ENCODE data around the gene GXYLT2. TPM values are rescaled to one million over a fixed set of nuclear protein-coding genes. Genes with fewer than 3 reads are reported as not detected.

The GXYLT2 gene
- total and polyA plus RNA-seq, 2 of the 13 experiments (the other 11 are each of a cell fraction or from before 2014, with no cell fraction given), result 4.3 to 6.9 TPM

DNA sequence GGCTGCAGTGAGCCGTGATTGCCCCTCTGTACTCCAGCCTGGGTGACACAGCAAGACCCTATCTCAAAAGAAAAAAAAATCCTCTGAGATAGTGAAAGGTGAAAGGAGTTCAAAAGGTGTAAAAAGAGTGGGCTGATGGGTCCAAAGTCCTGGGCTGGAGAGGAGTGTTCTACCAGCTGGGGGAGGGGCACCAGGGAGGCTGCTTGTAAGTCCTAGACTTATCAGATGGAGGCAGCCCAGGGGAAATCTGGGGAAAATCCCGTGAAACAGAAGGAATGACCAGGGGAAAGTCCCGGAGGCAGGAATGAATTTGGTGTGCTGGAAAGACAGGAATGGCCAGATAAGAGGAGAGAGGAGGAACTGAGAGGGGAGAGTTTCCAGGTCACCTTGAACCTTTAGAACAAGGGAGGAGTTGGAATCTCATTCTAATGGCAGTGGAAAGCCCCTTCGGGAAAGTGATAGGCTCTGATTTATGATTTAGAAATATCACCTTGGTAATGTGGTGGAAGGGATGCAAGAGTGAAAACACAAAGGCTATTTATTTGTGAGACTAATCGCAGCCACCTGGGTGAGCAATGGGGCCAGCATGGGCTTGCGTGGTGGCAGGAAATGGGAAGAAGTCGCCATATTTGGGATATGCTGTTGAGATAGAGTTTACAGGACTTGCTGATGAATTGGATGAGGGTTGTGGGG lies 85.3 kb downstream of the GXYLT2 start (continued):
- TF ChIP-seq, protein P1, sequence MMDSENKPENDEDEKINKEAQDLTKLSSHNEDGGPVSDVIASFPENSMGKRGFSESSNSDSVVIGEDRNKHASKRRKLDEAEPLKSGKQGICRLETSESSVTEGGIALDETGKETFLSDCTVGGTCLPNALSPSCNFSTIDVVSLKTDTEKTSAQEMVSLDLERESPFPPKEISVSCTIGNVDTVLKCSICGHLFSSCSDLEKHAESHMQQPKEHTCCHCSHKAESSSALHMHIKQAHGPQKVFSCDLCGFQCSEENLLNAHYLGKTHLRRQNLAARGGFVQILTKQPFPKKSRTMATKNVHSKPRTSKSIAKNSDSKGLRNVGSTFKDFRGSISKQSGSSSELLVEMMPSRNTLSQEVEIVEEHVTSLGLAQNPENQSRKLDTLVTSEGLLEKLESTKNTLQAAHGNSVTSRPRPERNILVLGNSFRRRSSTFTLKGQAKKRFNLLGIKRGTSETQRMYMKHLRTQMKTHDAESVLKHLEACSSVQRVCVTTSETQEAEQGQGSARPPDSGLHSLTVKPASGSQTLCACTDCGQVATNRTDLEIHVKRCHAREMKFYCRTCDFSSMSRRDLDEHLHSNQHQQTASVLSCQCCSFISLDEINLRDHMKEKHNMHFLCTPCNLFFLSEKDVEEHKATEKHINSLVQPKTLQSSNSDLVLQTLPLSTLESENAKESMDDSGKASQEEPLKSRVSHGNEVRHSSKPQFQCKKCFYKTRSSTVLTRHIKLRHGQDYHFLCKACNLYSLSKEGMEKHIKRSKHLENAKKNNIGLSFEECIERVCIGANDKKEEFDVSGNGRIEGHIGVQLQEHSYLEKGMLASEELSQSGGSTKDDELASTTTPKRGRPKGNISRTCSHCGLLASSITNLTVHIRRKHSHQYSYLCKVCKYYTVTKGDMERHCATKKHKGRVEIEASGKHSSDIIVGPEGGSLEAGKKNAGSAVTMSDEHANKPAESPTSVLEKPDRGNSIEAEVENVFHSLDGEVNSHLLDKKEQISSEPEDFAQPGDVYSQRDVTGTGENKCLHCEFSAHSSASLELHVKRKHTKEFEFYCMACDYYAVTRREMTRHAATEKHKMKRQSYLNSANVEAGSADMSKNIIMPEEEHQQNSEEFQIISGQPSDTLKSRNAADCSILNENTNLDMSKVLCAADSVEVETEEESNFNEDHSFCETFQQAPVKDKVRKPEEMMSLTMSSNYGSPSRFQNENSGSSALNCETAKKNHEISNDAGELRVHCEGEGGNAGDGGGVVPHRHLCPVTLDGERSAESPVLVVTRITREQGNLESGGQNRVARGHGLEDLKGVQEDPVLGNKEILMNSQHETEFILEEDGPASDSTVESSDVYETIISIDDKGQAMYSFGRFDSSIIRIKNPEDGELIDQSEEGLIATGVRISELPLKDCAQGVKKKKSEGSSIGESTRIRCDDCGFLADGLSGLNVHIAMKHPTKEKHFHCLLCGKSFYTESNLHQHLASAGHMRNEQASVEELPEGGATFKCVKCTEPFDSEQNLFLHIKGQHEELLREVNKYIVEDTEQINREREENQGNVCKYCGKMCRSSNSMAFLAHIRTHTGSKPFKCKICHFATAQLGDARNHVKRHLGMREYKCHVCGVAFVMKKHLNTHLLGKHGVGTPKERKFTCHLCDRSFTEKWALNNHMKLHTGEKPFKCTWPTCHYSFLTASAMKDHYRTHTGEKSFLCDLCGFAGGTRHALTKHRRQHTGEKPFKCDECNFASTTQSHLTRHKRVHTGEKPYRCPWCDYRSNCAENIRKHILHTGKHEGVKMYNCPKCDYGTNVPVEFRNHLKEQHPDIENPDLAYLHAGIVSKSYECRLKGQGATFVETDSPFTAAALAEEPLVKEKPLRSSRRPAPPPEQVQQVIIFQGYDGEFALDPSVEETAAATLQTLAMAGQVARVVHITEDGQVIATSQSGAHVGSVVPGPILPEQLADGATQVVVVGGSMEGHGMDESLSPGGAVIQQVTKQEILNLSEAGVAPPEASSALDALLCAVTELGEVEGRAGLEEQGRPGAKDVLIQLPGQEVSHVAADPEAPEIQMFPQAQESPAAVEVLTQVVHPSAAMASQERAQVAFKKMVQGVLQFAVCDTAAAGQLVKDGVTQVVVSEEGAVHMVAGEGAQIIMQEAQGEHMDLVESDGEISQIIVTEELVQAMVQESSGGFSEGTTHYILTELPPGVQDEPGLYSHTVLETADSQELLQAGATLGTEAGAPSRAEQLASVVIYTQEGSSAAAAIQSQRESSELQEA (CRISPR knock-in tag; IDR thresholded peaks at IDR 0.05; ENCODE audit: not compliant biosample characterization), result no peak
- TF ChIP-seq MIER3 (CRISPR knock-in tag; IDR thresholded peaks at IDR 0.05; ENCODE audit: borderline replicate concordance), result no peak
- no peak for TF ChIP-seq JUNB (CRISPR knock-in tag; IDR thresholded peaks at IDR 0.05; ENCODE audit: borderline replicate concordance)
- TF ChIP-seq HIVEP1 (CRISPR knock-in tag; IDR thresholded peaks at IDR 0.05), result peak; percentile 62; the same call in 1 of the 2 replicates
- no peak for TF ChIP-seq PREB (CRISPR knock-in tag; IDR thresholded peaks at IDR 0.05)
- TF ChIP-seq CEBPG (CRISPR knock-in tag; IDR thresholded peaks at IDR 0.05), result no peak; the same call in 1 of the 2 replicates
- TF ChIP-seq RXRB (CRISPR knock-in tag; IDR thresholded peaks at IDR 0.05; ENCODE audit: borderline replicate concordance), result peak; percentile 80; the same call in 1 of the 2 replicates
- TF ChIP-seq SAP130 (CRISPR knock-in tag; IDR thresholded peaks at IDR 0.05; ENCODE audit: low read depth), result no peak
- TF ChIP-seq ATF2 (CRISPR knock-in tag; IDR thresholded peaks at IDR 0.05), result no peak
- TF ChIP-seq RBAK (CRISPR knock-in tag; IDR thresholded peaks at IDR 0.05), result no peak
- TF ChIP-seq FOXA1 (IDR thresholded peaks at IDR 0.05), result no peak
- TF ChIP-seq FOXA1 (CRISPR knock-in tag; IDR thresholded peaks at IDR 0.05), result no peak
- no peak for TF ChIP-seq MTF1 (CRISPR knock-in tag; IDR thresholded peaks at IDR 0.05)
- TF ChIP-seq, protein P2, sequence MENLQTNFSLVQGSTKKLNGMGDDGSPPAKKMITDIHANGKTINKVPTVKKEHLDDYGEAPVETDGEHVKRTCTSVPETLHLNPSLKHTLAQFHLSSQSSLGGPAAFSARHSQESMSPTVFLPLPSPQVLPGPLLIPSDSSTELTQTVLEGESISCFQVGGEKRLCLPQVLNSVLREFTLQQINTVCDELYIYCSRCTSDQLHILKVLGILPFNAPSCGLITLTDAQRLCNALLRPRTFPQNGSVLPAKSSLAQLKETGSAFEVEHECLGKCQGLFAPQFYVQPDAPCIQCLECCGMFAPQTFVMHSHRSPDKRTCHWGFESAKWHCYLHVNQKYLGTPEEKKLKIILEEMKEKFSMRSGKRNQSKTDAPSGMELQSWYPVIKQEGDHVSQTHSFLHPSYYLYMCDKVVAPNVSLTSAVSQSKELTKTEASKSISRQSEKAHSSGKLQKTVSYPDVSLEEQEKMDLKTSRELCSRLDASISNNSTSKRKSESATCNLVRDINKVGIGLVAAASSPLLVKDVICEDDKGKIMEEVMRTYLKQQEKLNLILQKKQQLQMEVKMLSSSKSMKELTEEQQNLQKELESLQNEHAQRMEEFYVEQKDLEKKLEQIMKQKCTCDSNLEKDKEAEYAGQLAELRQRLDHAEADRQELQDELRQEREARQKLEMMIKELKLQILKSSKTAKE (CRISPR knock-in tag; IDR thresholded peaks at IDR 0.05; ENCODE audit: borderline replicate concordance), result no peak
- no peak for TF ChIP-seq PCBP2 (optimal IDR thresholded peaks at IDR 0.05; ENCODE audit: low read depth, low read length, poor library complexity, severe bottlenecking)
- no peak for TF ChIP-seq FIP1L1 (IDR thresholded peaks at IDR 0.05; ENCODE audit: borderline replicate concordance, insufficient read depth, low read depth, low read length)
- TF ChIP-seq U2AF2 (IDR thresholded peaks at IDR 0.05; ENCODE audit: low read depth, low read length), result no peak
- TF ChIP-seq ZKSCAN1 (IDR thresholded peaks at IDR 0.05; ENCODE audit: low read length), result no peak

Data from HepG2 (cell line).